Thyroid gland (tissue), 4 donors: ENCODE measurements around the gene CACFD1. TPM values are rescaled to one million over a fixed set of nuclear protein-coding genes. Genes with fewer than 3 reads are reported as not detected.

Experiments used
- DNase-seq, 2 donors: peaks; one replicate each; pipeline ENCODE4 v3.0.0-alpha.2; 2019
- H3K27ac ChIP-seq, 3 donors: fragments of 200-600 bp; sonication (generic); 1 replicate in 2 of 3; 2 replicates in 1 of 3; pipeline ENCODE4 v1.5.1; 2016 to 2019; ENCODE audit warnings: mild to moderate bottlenecking in 1 of 3, moderate library complexity in 1 of 3
- H3K27me3 ChIP-seq: fragments of 200-600 bp; sonication (generic); one replicate; pipeline ENCODE4 v1.5.1; 2019
- H3K36me3 ChIP-seq, 2 donors: fragments of 200-600 bp; sonication (generic); one replicate each; pipeline ENCODE4 v1.5.1; 2016 to 2019
- H3K4me1 ChIP-seq, 2 donors: fragments of 200-600 bp; sonication (generic); one replicate each; pipeline ENCODE4 v1.5.1; 2017 to 2019
- H3K4me3 ChIP-seq, 3 donors: fragments of 200-600 bp; sonication (generic); replicated peaks in 1 of 3; 1 replicate in 2 of 3; 2 replicates in 1 of 3; pipeline ENCODE4 v1.5.1; 2016; ENCODE audit warnings: mild to moderate bottlenecking in 1 of 3
- H3K9me3 ChIP-seq: fragments of 200-600 bp; sonication (generic); one replicate; pipeline ENCODE4 v1.5.1; 2017
- CTCF ChIP-seq, 6 experiments: fragments of 200-600 bp in 3 of 6; fragments of 450-650 bp in 3 of 6; sonication (generic) in 3 of 6; IDR thresholded peaks; one replicate each; pipeline ENCODE4 v1.5.1; 2016 to 2019; ENCODE audit warnings: antibody characterized with exemption in 6 of 6, mild to moderate bottlenecking in 2 of 6, inconsistent platforms in 1 of 6, moderate library complexity in 1 of 6
- POLR2A ChIP-seq, 2 donors: fragments of 450-650 bp; IDR thresholded peaks; one replicate each; pipeline ENCODE4 v1.6.1; 2017; ENCODE audit warnings: antibody characterized with exemption in 2 of 2, mild to moderate bottlenecking in 2 of 2, moderate library complexity in 1 of 2
- WGBS, 2 donors: methylation state at CpG; one replicate each; pipeline ENCODE4 v1.1.5; 2017; 5-methylcytosine and 5-hydroxymethylcytosine counted together
- intact Hi-C: fragments of 100-400 bp; cut with DNase I; formaldehyde crosslinking; loops from one replicate; pipeline ENCODE4 v1.15.1; 2023
- total RNA-seq, 4 donors: library from RNA; depleted of rRNA; stranded (reverse); fragments of >200 nt; gene quantifications; one replicate each; pipeline ENCODE4 v1.2.3, GENCODE V29; 2016

CACFD1 gene
- total RNA-seq, 4 donors from 2014 or later = 21.4 to 36.7 (median 33.5) TPM

DNA sequence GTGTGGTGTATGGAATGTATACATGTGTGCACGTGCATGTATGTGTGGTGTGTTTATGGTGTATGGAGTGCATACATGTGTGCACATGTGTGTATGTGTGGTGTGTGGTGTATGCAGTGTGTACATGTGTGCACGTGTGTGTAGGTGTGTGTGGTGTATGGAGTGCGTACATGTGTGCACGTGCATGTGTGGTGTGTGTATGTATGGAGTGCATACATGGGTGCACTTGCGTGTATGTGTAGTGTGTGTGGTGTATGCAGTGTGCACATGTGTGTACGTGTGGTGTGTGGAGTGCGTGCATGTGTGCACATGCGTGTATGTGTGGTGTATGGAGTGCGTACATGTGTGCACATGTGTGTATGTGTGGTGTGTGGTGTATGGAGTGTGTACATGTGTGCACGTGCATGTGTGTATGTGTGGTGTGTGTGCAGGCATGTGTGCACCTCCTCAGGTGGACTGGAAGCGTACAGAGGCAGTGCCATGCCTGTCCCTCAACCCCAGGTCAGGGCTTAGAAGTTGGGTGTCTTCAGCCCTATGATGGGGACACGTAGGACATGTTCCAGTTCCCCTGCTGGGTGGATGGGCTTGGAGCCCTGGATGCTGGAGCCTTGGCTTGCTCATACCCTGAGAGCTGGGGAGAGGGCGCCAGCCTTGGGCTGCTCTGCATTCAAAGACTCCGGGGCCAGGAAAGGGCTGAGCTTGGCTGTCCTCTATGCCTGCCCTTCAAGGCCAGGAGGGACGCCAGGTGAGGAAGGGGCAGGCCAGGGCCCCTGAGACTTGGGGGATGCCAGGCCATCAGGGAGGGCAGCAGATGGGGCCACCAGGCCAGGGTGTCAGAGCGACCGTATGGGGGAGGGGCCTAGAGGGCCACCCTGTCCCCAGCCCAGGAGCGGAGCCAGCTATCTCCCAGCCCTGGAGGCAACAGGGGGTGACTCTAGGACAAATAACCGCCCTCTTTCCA lies 52.8 kb downstream of the CACFD1 start:
- Histone ChIP-seq H3K4me3 (no peak overlapping the region), H3K9me3 (no peaks in the 10 kb centered on the region), H3K27me3 (no peaks in the 10 kb centered on the region), H3K27ac (no peak overlapping the region), H3K36me3 (no peaks in the 10 kb centered on the region), H3K4me1 (peaks cover 33 to 53% of the 10 kb centered on the region in 2 donors)
- DNase-seq = no peak
- TF ChIP-seq CTCF (IDR thresholded peaks at IDR 0.05) (no peak), POLR2A (IDR thresholded peaks at IDR 0.05) (no peak)
- 83 to 94% methylated on average over 14 to 16 of the region's 19 CpGs for WGBS, 2 donors
- intact Hi-C loops = no loop called here

- intact Hi-C loops = no loop called here
- no peak for DNase-seq
- WGBS, 2 donors = 75 to 76% methylated on average over 23 to 25 of the region's 28 CpGs
- TF ChIP-seq CTCF (IDR thresholded peaks at IDR 0.05) (no peak), POLR2A (IDR thresholded peaks at IDR 0.05) (no peak)
- no peaks in the 10 kb centered on the region for H3K27me3 ChIP-seq
- no peak overlapping the region for H3K4me3 ChIP-seq
- peaks cover 33 to 53% of the 10 kb centered on the region in 2 donors for H3K4me1 ChIP-seq
- H3K27ac ChIP-seq = no peak overlapping the region
- no peaks in the 10 kb centered on the region for H3K9me3 ChIP-seq
- no peaks in the 10 kb centered on the region for H3K36me3 ChIP-seq
Measured at GRCh38 chr9:133513214-133514100, 53.7 kb downstream of the CACFD1 start.

DNA sequence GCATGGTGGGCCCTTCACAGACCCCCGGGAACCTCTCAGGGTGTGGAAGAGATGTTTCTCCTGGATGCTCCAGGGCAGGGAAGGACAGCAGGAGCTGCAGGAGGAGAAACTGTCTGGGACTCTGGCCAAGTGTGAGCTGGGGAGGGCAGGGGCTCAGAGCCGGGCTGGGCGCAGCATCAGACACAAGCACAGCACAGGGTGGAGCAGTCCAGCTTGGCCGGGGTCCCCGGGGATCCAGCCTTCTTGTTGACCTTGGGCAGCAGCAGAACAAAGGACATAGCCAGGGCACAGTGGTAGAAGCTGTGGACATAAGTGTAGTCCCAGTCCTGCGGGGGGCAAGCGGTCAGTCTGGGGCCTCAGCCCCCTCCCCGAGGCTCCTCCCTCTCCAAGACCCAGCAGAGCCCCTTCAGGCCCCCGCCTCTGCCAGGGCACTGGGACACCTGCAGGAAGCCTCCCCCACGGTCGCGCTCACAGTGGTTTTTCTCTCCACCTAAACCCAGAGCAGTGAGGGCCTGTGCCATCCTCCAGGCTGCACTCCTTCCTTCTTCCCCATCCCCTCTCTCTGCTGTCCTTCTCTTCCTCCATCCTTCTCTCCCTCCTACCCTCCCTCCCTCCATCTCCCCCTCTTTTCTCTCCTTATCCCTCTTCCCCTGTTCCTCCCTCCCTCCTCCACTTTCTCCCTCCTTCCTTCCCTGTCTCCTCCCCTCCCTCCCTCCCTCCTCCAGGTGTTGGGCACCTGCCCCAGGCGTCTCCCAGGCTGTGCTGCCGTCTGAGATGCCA lies 54.9 kb downstream of the CACFD1 start:
- Histone ChIP-seq H3K4me3 (no peak overlapping the region), H3K27ac (no peak overlapping the region), H3K9me3 (no peaks in the 10 kb centered on the region), H3K36me3 (no peaks in the 10 kb centered on the region), H3K4me1 (peaks cover 24 to 44% of the 10 kb centered on the region in 2 donors), H3K27me3 (no peaks in the 10 kb centered on the region)
- DNase-seq = peak; percentile 43 to 57
- intact Hi-C loops = no loop called here
- TF ChIP-seq CTCF (IDR thresholded peaks at IDR 0.05) (no peak), POLR2A (IDR thresholded peaks at IDR 0.05) (no peak)
- WGBS, 2 donors = 26 to 40% methylated on average over 13 of the region's 14 CpGs

GRCh38 chr9:133515240-133515610 lies 55.4 kb downstream of the CACFD1 start:
- TF ChIP-seq CTCF (IDR thresholded peaks at IDR 0.05) (no peak), POLR2A (IDR thresholded peaks at IDR 0.05) (no peak)
- H3K27me3 ChIP-seq = no peaks in the 10 kb centered on the region
- peaks cover 22 to 38% of the 10 kb centered on the region in 2 donors for H3K4me1 ChIP-seq
- H3K36me3 ChIP-seq = no peaks in the 10 kb centered on the region
- no peaks in the 10 kb centered on the region for H3K9me3 ChIP-seq
- no peak for DNase-seq
- no peak overlapping the region for H3K27ac ChIP-seq
- 92 to 93% methylated on average over 6 to 7 of the region's 10 CpGs for WGBS, 2 donors
- intact Hi-C loops = no loop called here
- H3K4me3 ChIP-seq = no peak overlapping the region
